ENCODE measurements around the gene MED26. TPM values are rescaled to one million over a fixed set of nuclear protein-coding genes. Genes with fewer than 3 reads are reported as not detected.

MED26 gene
- total RNA-seq, 1 donor = 7.1 TPM

DNA sequence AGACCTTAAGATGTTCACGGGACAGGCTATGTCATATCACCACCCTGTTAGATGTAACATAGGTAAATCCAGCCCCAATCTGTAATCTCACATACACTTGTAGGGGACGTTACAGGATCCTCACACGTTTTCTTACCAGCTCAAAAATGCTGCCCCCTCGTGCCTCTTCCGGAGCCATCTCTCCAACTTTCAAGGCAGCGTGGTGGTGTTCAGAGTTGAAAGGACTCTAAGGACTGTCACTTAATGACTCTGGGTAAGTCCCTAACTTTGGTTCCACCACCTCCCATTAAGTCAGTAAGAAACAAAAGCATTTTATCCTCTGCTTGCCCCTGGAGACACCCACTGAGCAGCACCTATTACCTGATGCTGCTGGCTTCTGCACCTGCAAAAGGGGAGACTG, 4.4 kb downstream of the MED26 start:
- H3K4me3 ChIP-seq (ENCODE audit: low read depth, low read length) = no peak overlapping the region
- no peak for DNase-seq (ENCODE audit: low read depth)
- no peak for TF ChIP-seq CTCF (IDR thresholded peaks at IDR 0.05; ENCODE audit: insufficient read depth, low read length)

GRCh38 chr19:16623066-16623465, 4.9 kb downstream of the MED26 start:
- DNase-seq (ENCODE audit: low read depth) = no peak
- TF ChIP-seq CTCF (IDR thresholded peaks at IDR 0.05; ENCODE audit: insufficient read depth, low read length) = no peak
- no peak overlapping the region for H3K4me3 ChIP-seq (ENCODE audit: low read depth, low read length)

DNA sequence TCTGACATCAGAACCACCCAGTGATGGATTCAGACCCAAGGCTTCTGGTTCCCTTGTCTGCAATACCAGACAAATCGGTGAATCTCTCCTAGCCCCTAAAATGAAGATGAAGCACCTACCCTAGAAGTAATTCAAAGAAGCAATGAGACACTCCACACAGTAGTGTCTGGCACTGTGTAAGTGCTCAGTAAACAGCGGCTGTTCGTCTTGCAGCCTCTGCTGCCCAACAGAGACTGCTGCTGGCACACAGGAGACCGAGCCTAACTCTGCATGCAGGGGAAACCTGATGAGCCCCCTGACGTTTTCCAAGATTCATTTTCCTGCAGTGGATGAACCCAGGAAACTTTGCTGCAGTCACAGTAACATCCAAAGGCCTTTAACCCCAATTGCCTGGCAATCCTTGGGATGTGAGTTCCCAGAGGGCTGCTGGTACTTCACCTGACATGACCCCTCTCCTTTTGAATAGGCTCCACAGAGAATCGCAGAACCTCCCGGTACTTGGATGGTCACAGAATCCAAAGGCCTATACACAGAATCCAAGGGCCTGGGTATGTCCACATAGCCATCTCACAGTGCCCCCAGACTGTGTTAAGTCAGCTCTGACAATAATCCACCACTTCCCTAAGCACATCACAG, 6.7 kb downstream of the MED26 start:
- H3K4me3 ChIP-seq (ENCODE audit: low read depth, low read length) = no peak overlapping the region
- no peak for TF ChIP-seq CTCF (IDR thresholded peaks at IDR 0.05; ENCODE audit: insufficient read depth, low read length)
- DNase-seq (ENCODE audit: low read depth) = no peak

GRCh38 chr19:16620584-16620983, 7.4 kb downstream of the MED26 start:
- DNase-seq (ENCODE audit: low read depth) = no peak
- no peak for TF ChIP-seq CTCF (IDR thresholded peaks at IDR 0.05; ENCODE audit: insufficient read depth, low read length)
- no peak overlapping the region for H3K4me3 ChIP-seq (ENCODE audit: low read depth, low read length)

DNA sequence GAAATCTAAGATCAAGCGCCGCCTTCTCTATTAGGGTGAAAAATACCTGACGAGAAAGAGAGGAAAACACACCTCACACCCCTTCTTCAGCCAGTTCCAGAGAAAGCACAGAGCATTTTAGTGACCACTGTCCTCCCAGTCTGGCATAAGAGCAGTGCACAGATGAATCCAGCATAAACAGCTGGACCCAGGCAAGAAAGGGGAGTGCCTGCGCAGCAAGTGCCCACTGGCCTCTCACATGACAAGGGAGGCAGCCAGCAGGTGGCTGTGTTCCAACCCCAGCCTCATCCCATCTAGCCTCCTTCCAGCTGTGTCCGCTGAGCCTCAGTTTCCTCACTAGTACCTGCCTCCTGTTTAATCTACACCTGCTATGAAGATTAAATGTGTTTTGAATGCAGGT, 8.0 kb downstream of the MED26 start:
- H3K4me3 ChIP-seq (ENCODE audit: low read depth, low read length) = no peak overlapping the region
- DNase-seq (ENCODE audit: low read depth) = no peak
- TF ChIP-seq CTCF (IDR thresholded peaks at IDR 0.05; ENCODE audit: insufficient read depth, low read length) = no peak

DNA sequence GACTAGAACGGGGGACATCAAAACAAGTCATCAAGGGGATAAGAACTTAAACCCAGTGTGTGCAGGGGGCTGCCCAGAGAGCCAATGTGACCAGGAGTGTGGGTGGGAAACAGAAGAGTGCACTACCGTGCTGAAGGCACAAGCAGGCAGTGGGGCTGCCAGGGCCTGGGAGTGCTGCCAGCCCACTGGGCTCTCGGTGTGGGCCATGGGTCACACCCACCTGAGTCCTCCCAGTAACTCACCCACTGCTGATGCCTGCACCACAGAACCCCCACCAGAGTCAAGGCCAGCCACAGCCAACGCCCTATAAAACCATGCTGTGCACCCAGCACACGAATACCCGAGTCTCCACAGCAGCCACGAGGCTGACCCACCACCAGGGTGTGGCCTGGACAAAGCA, 8.5 kb downstream of the MED26 start:
- peak; percentile 13 for DNase-seq (ENCODE audit: low read depth)
- TF ChIP-seq CTCF (IDR thresholded peaks at IDR 0.05; ENCODE audit: insufficient read depth, low read length) = no peak
- H3K4me3 ChIP-seq (ENCODE audit: low read depth, low read length) = no peak overlapping the region

- DNase-seq (ENCODE audit: low read depth) = no peak
- H3K4me3 ChIP-seq (ENCODE audit: low read depth, low read length) = no peak overlapping the region
- no peak for TF ChIP-seq CTCF (IDR thresholded peaks at IDR 0.05; ENCODE audit: insufficient read depth, low read length)
These were observed 9.8 kb downstream of the MED26 start for GRCh38 chr19:16618248-16618647.
